ENCODE data around the gene COQ4.

The COQ4 gene

DNA sequence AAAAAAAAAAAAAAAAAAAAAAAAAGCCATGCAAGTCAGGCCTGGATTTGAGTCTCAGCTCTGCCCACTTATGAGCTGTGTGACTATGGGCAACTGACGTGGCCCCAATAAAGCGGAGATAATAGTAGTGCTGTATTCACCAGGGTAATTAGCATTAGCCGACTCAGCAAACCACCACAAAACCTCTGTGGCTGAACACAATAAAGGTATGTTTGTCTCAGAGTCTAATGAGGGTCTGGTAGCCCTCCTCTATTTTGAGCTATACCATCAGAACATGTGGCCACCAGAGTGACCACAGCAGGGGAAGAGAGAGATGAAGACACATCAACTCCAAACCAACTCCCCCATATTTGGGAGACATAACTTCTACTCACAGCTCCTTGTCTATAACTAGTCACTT, 30.6 kb upstream of the COQ4 start:
- no peaks in the 10 kb centered on the region for H3K9me3 ChIP-seq (ENCODE audit: insufficient read depth, low read length)
- no peak overlapping the region for H3K9ac ChIP-seq (ENCODE audit: low read length)
- no peak overlapping the region for H3K4me3 ChIP-seq (ENCODE audit: low read length)
- H2AFZ ChIP-seq (ENCODE audit: low read depth, low read length), result no peak overlapping the region
- H3K36me3 ChIP-seq (replicated peaks; ENCODE audit: low read depth, low read length), result no peaks in the 10 kb centered on the region
- no peak overlapping the region for H3K4me2 ChIP-seq (ENCODE audit: low read length)
- TF ChIP-seq, protein P1, sequence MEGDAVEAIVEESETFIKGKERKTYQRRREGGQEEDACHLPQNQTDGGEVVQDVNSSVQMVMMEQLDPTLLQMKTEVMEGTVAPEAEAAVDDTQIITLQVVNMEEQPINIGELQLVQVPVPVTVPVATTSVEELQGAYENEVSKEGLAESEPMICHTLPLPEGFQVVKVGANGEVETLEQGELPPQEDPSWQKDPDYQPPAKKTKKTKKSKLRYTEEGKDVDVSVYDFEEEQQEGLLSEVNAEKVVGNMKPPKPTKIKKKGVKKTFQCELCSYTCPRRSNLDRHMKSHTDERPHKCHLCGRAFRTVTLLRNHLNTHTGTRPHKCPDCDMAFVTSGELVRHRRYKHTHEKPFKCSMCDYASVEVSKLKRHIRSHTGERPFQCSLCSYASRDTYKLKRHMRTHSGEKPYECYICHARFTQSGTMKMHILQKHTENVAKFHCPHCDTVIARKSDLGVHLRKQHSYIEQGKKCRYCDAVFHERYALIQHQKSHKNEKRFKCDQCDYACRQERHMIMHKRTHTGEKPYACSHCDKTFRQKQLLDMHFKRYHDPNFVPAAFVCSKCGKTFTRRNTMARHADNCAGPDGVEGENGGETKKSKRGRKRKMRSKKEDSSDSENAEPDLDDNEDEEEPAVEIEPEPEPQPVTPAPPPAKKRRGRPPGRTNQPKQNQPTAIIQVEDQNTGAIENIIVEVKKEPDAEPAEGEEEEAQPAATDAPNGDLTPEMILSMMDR (IDR thresholded peaks at IDR 0.05; ENCODE audit: low read depth, low read length), result no peak
- TF ChIP-seq EZH2phosphoT487 (IDR thresholded peaks at IDR 0.05; ENCODE audit: low read depth), result no peak
- no peak overlapping the region for H3K27ac ChIP-seq (ENCODE audit: low read length)
- H3K79me2 ChIP-seq (ENCODE audit: low read length), result no peaks in the 10 kb centered on the region
- H3K27me3 ChIP-seq (ENCODE audit: low read depth, low read length), result no peaks in the 10 kb centered on the region
- no peaks in the 10 kb centered on the region for H4K20me1 ChIP-seq (ENCODE audit: insufficient read depth, low read length)
- no peaks in the 10 kb centered on the region for H3K4me1 ChIP-seq (ENCODE audit: low read length)

DNA sequence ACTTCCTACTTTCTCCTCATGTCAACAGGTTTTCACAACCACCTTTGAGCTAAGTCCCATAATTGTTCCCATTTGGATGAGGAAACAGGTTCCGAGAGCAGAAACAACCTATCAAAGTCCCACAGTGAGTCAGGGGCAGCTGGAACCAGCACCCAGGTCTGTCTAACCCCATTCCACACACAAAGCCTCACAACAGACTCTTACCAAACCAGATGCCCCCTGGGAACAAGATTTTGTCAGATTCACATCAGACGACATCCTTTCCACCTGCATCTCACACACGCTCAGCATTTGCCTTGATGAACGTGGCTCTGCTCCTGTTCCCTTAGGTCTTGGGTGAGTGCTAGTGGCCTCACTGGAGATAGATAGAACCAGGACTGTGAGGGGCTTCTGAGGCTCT, 29.5 kb upstream of the COQ4 start:
- no peaks in the 10 kb centered on the region for H3K36me3 ChIP-seq (replicated peaks; ENCODE audit: low read depth, low read length)
- H3K4me1 ChIP-seq (ENCODE audit: low read length), result no peaks in the 10 kb centered on the region
- H2AFZ ChIP-seq (ENCODE audit: low read depth, low read length), result no peak overlapping the region
- H3K4me3 ChIP-seq (ENCODE audit: low read length), result no peak overlapping the region
- no peaks in the 10 kb centered on the region for H3K27me3 ChIP-seq (ENCODE audit: low read depth, low read length)
- no peaks in the 10 kb centered on the region for H3K79me2 ChIP-seq (ENCODE audit: low read length)
- no peak overlapping the region for H3K9ac ChIP-seq (ENCODE audit: low read length)
- TF ChIP-seq, protein P1 (IDR thresholded peaks at IDR 0.05; ENCODE audit: low read depth, low read length), result no peak
- no peak for TF ChIP-seq EZH2phosphoT487 (IDR thresholded peaks at IDR 0.05; ENCODE audit: low read depth)
- H3K27ac ChIP-seq (ENCODE audit: low read length), result no peak overlapping the region
- no peak overlapping the region for H3K4me2 ChIP-seq (ENCODE audit: low read length)
- H4K20me1 ChIP-seq (ENCODE audit: insufficient read depth, low read length), result no peaks in the 10 kb centered on the region
- no peaks in the 10 kb centered on the region for H3K9me3 ChIP-seq (ENCODE audit: insufficient read depth, low read length)

DNA sequence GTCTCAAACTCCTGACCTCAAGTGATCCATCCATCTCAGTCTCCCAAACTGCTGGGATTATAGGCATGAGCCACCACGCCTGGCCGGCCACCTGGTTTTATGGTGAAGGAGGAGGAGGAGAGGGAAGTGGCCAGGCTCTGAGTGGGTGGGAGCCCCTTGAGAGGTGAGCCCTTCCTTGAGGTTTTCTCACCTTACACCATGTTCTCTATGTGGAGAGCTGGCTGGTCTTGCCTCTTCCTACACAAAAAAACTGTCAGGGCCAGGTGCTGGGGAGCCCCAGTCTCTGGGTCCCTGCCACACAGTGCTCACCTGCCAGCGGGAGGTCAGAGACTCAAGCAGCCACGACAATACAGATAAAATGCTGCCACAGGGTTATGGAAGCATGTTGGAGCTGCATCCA, 28.5 kb upstream of the COQ4 start:
- Histone ChIP-seq H4K20me1 (ENCODE audit: insufficient read depth, low read length) (no peaks in the 10 kb centered on the region), H2AFZ (ENCODE audit: low read depth, low read length) (no peak overlapping the region), H3K4me1 (ENCODE audit: low read length) (no peaks in the 10 kb centered on the region), H3K36me3 (replicated peaks; ENCODE audit: low read depth, low read length) (no peaks in the 10 kb centered on the region), H3K9me3 (ENCODE audit: insufficient read depth, low read length) (no peaks in the 10 kb centered on the region), H3K27me3 (ENCODE audit: low read depth, low read length) (no peaks in the 10 kb centered on the region), H3K9ac (ENCODE audit: low read length) (no peak overlapping the region), H3K4me3 (ENCODE audit: low read length) (no peak overlapping the region), H3K27ac (ENCODE audit: low read length) (no peak overlapping the region), H3K4me2 (ENCODE audit: low read length) (no peak overlapping the region), H3K79me2 (ENCODE audit: low read length) (no peaks in the 10 kb centered on the region)
- TF ChIP-seq, protein P1 (IDR thresholded peaks at IDR 0.05; ENCODE audit: low read depth, low read length), result no peak
- TF ChIP-seq EZH2phosphoT487 (IDR thresholded peaks at IDR 0.05; ENCODE audit: low read depth), result no peak

DNA sequence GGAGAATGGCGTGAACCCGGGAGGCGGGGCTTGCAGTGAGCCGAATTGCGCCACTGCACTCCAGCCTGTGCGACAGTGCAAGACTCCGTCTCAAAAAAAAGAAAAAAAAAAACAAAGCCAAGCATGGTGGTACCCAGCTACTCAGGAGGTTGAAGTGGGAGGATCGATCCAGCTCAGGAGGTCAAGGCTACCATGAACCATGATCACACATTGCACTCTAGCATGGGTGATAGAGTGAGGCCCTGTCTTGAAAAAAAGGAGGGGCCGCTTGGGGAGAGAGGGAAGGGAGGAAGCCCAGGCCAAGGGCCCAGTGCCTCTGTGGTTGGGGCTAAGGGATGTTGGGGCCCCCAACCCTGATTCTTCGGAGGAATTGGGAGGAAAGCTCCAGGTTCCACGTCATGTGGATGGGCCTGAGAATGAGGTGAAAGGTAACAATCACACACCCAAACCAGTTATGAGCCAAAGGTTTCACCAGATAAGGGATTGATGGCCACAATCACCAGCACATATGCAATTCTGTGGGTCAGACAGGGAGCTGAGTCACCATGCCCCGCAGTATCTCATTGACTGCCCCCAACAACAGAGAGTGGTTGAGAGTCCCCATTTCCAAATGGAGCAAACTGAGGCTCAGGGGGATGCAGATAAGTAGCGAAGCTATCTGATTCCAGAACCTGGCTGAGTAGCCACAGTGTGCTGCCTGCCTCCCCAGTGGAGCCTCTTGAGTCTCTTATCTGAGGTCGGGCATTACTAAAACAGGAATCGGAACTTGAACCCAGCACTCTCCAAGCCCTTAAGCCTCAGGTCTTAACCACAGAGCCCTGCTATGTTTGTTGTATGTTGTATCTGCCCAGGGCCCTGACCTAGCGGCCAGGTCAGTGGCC, 26.1 kb upstream of the COQ4 start:
- no peak overlapping the region for H3K9ac ChIP-seq (ENCODE audit: low read length)
- H3K4me2 ChIP-seq (ENCODE audit: low read length), result no peak overlapping the region
- H3K4me3 ChIP-seq (ENCODE audit: low read length), result no peak overlapping the region
- TF ChIP-seq EZH2phosphoT487 (IDR thresholded peaks at IDR 0.05; ENCODE audit: low read depth), result no peak
- TF ChIP-seq, protein P1 (IDR thresholded peaks at IDR 0.05; ENCODE audit: low read depth, low read length), result no peak
- no peaks in the 10 kb centered on the region for H3K27me3 ChIP-seq (ENCODE audit: low read depth, low read length)
- no peaks in the 10 kb centered on the region for H3K36me3 ChIP-seq (replicated peaks; ENCODE audit: low read depth, low read length)
- no peaks in the 10 kb centered on the region for H3K9me3 ChIP-seq (ENCODE audit: insufficient read depth, low read length)
- H3K27ac ChIP-seq (ENCODE audit: low read length), result no peak overlapping the region
- H3K79me2 ChIP-seq (ENCODE audit: low read length), result no peaks in the 10 kb centered on the region
- H2AFZ ChIP-seq (ENCODE audit: low read depth, low read length), result no peak overlapping the region
- H3K4me1 ChIP-seq (ENCODE audit: low read length), result no peaks in the 10 kb centered on the region
- no peaks in the 10 kb centered on the region for H4K20me1 ChIP-seq (ENCODE audit: insufficient read depth, low read length)

Data from OCI-LY3 (cell line).